ENCODE data around the gene AOPEP.

The AOPEP gene

GRCh38 chr9:95062596-95063065 is 336.1 kb downstream of the AOPEP start:
- no peak for DNase-seq (ENCODE audit: low read depth)

- DNase-seq (ENCODE audit: low read depth), result no peak
Measured at GRCh38 chr9:95063300-95063699, 336.8 kb downstream of the AOPEP start.

GRCh38 chr9:95065224-95065623 is 338.7 kb downstream of the AOPEP start:
- no peak for DNase-seq (ENCODE audit: low read depth)

GRCh38 chr9:95067057-95067456 is 340.6 kb downstream of the AOPEP start:
- no peak for DNase-seq (ENCODE audit: low read depth)

GRCh38 chr9:95067897-95068296 is 341.4 kb downstream of the AOPEP start:
- DNase-seq (ENCODE audit: low read depth), result no peak

- DNase-seq (ENCODE audit: low read depth), result no peak
Measured at GRCh38 chr9:95070549-95071021, 344.1 kb downstream of the AOPEP start.

GRCh38 chr9:95071450-95071849 is 345.0 kb downstream of the AOPEP start:
- DNase-seq (ENCODE audit: low read depth), result no peak

- DNase-seq (ENCODE audit: low read depth), result no peak
Measured at GRCh38 chr9:95071925-95072324, 345.4 kb downstream of the AOPEP start.

GRCh38 chr9:95073042-95073607 is 346.6 kb downstream of the AOPEP start:
- no peak for DNase-seq (ENCODE audit: low read depth)

GRCh38 chr9:95073918-95074317 is 347.4 kb downstream of the AOPEP start:
- DNase-seq (ENCODE audit: low read depth), result no peak

GRCh38 chr9:95074632-95075031 is 348.1 kb downstream of the AOPEP start:
- no peak for DNase-seq (ENCODE audit: low read depth)

GRCh38 chr9:95075700-95076099 is 349.2 kb downstream of the AOPEP start:
- no peak for DNase-seq (ENCODE audit: low read depth)

GRCh38 chr9:95076696-95077052 is 350.2 kb downstream of the AOPEP start:
- no peak for DNase-seq (ENCODE audit: low read depth)

- no peak for DNase-seq (ENCODE audit: low read depth)
Measured at GRCh38 chr9:95077053-95077765, 350.7 kb downstream of the AOPEP start.

GRCh38 chr9:95077766-95078370 is 351.4 kb downstream of the AOPEP start:
- DNase-seq (ENCODE audit: low read depth), result no peak

- no peak for DNase-seq (ENCODE audit: low read depth)
Measured at GRCh38 chr9:95078511-95078910, 352.0 kb downstream of the AOPEP start.

GRCh38 chr9:95078939-95079338 is 352.4 kb downstream of the AOPEP start:
- DNase-seq (ENCODE audit: low read depth), result no peak

GRCh38 chr9:95079461-95079860 is 353.0 kb downstream of the AOPEP start:
- DNase-seq (ENCODE audit: low read depth), result no peak

GRCh38 chr9:95080961-95081647 is 354.6 kb downstream of the AOPEP start:
- no peak for DNase-seq (ENCODE audit: low read depth)

GRCh38 chr9:95081998-95082397 is 355.5 kb downstream of the AOPEP start:
- no peak for DNase-seq (ENCODE audit: low read depth)

GRCh38 chr9:95082401-95083084 is 356.0 kb downstream of the AOPEP start:
- DNase-seq (ENCODE audit: low read depth), result no peak

- no peak for DNase-seq (ENCODE audit: low read depth)
Measured at GRCh38 chr9:95083086-95083768, 356.7 kb downstream of the AOPEP start.

Measured in activated T-helper 9 cell treated with anti-CD3 and anti-CD28 coated beads, Interleukin-2, amount 50 U/mL, for 16 hours (primary cell).